IPS-18a (cell line): ENCODE data around the gene TAS1R1.

ENCODE experiments used
- H3K27ac ChIP-seq: one replicate; pipeline ENCODE4 v1.5.1; 2013; ENCODE audit warnings: low read length
- H3K27me3 ChIP-seq: one replicate; pipeline ENCODE4 v1.6.1; 2013; ENCODE audit warnings: mild to moderate bottlenecking, low read length; ENCODE audit not compliant: control insufficient read depth, insufficient read depth
- H3K36me3 ChIP-seq: one replicate; pipeline ENCODE4 v1.6.1; 2013; ENCODE audit warnings: low read depth, low read length; ENCODE audit not compliant: control insufficient read depth
- H3K4me1 ChIP-seq: one replicate; pipeline ENCODE4 v1.6.1; 2013; ENCODE audit warnings: low read depth, low read length; ENCODE audit not compliant: control insufficient read depth
- H3K4me3 ChIP-seq: one replicate; pipeline ENCODE4 v1.5.1; 2013; ENCODE audit warnings: low read length
- H3K9ac ChIP-seq: one replicate; pipeline ENCODE4 v1.6.1; 2013; ENCODE audit warnings: mild to moderate bottlenecking, low read length, moderate library complexity
- H3K9me3 ChIP-seq: one replicate; pipeline ENCODE4 v1.6.1; 2013; ENCODE audit warnings: low read depth, low read length; ENCODE audit not compliant: control insufficient read depth

TAS1R1 gene

GRCh38 chr1:6577831-6578525 lies 22.9 kb downstream of the TAS1R1 start:
- Histone ChIP-seq H3K4me1 (peaks cover 5% of the 10 kb centered on the region), H3K27me3 (no peaks in the 10 kb centered on the region)

GRCh38 chr1:6578624-6579373 lies 23.7 kb downstream of the TAS1R1 start:
- peak overlapping the region; percentile 28 for H3K9ac ChIP-seq

More at GRCh38 chr1:6577831-6578525, 22.9 kb downstream of the TAS1R1 start:
- Histone ChIP-seq H3K4me3 (no peak overlapping the region), H3K27ac (no peak overlapping the region), H3K9ac (no peak overlapping the region), H3K9me3 (no peaks in the 10 kb centered on the region), H3K36me3 (no peaks in the 10 kb centered on the region)

GRCh38 chr1:6579374-6580118 lies 24.4 kb downstream of the TAS1R1 start, which contains the start of gene ZBTB48:
ZBTB48 (plus strand) TSS chr1:6579994; CDS start chr1:6580610, 616 bp downstream.
- Histone ChIP-seq H3K27ac (no peak within 1 kb of the TSS), H3K36me3 (no peaks in the 10 kb centered on the region), H3K27me3 (no peaks in the 10 kb centered on the region), H3K9ac (peak within 1 kb of the TSS; percentile 46), H3K4me1 (peaks cover 5% of the 10 kb centered on the region), H3K9me3 (no peaks in the 10 kb centered on the region), H3K4me3 (peak within 1 kb of the TSS; percentile 75)

More at GRCh38 chr1:6578624-6579373, 23.7 kb downstream of the TAS1R1 start:
- Histone ChIP-seq H3K36me3 (no peaks in the 10 kb centered on the region), H3K4me3 (peak overlapping the region; percentile 75), H3K27me3 (no peaks in the 10 kb centered on the region), H3K4me1 (peaks cover 5% of the 10 kb centered on the region), H3K9me3 (no peaks in the 10 kb centered on the region), H3K27ac (no peak overlapping the region)

DNA sequence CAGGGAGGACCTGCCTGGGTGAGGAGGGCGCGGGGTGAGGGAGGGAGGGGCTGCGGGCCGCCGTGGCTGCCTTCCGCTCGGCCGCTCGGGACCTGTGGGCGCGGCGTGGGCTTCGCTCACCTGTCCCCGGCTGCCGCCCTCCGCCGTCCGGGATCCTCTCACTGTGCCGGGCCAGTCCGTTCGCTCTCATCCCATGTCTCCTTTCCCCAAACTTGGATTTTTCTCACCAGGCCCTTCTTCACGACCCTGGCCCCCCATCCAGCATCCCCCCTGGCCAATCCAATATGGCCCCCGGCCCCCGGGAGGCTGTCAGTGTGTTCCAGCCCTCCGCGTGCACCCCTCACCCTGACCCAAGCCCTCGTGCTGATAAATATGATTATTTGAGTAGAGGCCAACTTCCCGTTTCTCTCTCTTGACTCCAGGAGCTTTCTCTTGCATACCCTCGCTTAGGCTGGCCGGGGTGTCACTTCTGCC lies 25.0 kb downstream of the TAS1R1 start:
- H3K4me1 ChIP-seq, result peaks cover 5% of the 10 kb centered on the region
- H3K36me3 ChIP-seq, result no peaks in the 10 kb centered on the region
- no peak overlapping the region for H3K27ac ChIP-seq
- no peaks in the 10 kb centered on the region for H3K9me3 ChIP-seq
- H3K27me3 ChIP-seq, result no peaks in the 10 kb centered on the region
- peak overlapping the region; percentile 75 for H3K4me3 ChIP-seq
- peak overlapping the region; percentile 46 for H3K9ac ChIP-seq

- Histone ChIP-seq H3K27ac (no peak overlapping the region), H3K36me3 (no peaks in the 10 kb centered on the region), H3K9me3 (no peaks in the 10 kb centered on the region), H3K4me1 (peaks cover 5% of the 10 kb centered on the region), H3K4me3 (peak overlapping the region; percentile 75), H3K9ac (peak overlapping the region; percentile 46), H3K27me3 (no peaks in the 10 kb centered on the region)
Observed at GRCh38 chr1:6580593-6581409, 25.7 kb downstream of the TAS1R1 start.

DNA sequence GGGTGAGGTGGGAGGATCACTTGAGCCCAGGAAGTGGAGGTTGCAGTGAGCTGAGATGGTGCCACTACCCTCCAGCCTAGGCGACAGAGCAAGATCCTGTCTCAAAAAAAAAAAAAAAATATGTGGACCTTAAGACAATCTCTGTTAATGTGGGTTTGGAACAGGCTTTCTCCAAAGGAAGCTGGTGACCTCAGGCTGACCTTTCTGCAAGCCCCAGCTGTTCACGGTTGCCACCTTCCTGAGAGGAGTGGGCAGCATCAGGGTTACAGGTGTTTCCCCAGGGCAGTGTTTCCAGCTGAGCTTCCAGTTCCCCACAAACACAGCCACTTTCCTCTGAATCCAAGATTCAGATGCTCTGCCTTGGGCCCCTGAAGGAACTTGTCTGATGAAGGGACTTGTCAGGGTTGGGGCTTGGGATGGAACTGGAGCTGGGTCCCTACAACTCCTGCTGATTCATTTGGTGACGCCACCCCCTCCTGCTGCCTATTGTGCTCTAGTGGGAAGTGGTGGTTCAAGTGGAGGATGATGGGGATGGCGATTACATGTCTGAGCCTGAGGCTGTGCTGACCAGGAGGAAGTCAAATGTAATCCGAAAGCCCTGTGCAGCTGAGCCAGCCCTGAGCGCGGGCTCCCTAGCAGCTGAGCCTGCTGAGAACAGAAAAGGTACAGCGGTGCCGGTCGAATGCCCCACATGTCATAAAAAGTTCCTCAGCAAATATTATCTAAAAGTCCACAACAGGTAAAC lies 26.6 kb downstream of the TAS1R1 start:
- Histone ChIP-seq H3K4me3 (no peak overlapping the region), H3K9me3 (no peaks in the 10 kb centered on the region), H3K4me1 (peaks cover 5% of the 10 kb centered on the region), H3K9ac (no peak overlapping the region), H3K27ac (no peak overlapping the region), H3K27me3 (no peaks in the 10 kb centered on the region), H3K36me3 (no peaks in the 10 kb centered on the region)

DNA sequence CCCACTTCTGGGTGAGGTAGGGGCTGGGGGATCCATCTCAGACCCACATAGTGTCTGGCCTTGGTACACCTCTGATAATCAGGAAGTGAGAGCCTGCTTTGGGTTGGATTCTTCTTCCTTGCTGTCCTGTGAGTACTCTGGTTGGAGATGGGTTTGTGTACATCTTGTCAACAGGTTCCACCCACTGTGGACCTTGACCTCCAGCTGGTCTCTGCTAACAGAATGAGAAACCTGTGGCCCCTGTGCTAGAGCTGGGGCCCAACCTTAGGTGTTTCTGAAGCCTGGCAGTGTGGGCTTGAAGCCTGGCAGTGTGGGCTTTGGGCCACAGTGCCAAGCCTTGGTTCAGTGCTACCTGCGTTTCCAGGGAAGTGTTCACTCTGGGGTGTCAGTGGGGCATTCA lies 27.3 kb downstream of the TAS1R1 start:
- Histone ChIP-seq H3K9ac (no peak overlapping the region), H3K4me1 (peaks cover 5% of the 10 kb centered on the region), H3K4me3 (no peak overlapping the region)

DNA sequence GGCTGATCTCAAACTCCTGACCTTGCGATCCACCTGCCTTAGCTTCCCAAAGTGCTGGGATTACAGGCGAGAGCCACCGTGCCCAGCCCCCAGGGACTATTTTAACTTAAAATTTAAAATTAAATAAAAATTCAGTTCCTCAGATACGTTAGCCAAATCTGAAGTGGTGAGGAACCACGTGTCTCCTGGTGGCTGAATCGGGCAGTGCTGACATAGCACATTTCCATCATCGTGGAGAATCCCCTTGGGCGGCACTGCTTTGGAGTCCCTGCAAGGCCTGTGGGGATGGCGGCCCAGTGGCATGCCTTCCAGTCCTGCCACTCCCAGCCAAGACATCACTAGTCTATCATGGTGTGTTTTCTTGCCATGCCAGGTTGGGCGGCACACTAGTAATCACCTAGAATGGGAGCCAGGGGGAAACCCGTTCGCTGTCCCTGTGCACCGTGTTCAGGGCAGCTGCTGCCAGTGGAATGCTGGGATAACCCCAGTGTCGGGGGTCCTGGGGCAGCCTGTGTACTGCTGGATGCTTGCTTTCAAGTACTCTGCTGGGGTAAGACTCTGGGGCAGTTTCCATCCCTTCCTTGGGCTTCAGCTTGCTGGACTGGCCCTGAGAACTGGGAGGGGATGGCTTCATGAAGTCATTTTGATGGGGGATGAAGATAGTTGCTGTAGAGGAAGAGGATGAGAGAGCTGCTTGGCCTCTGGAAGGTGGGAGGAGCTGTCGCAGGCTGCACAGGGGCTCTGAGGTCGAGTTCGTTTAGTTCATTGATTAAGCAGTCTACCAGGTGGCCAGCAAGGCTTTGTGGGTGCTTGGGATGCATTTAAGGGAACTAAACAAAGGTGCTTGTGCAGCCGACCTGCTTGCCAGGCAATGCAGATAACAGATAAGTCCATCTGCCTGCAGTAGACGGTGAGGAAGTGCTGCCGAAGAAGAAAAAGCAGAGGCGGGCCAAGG lies 29.3 kb downstream of the TAS1R1 start:
- Histone ChIP-seq H3K4me1 (peaks cover 5% of the 10 kb centered on the region), H3K36me3 (peaks cover 13% of the 10 kb centered on the region), H3K4me3 (no peak overlapping the region), H3K27me3 (no peaks in the 10 kb centered on the region), H3K9ac (no peak overlapping the region), H3K9me3 (no peaks in the 10 kb centered on the region), H3K27ac (no peak overlapping the region)

More for the DNA sequence above, 27.3 kb downstream of the TAS1R1 start:
- Histone ChIP-seq H3K9me3 (no peaks in the 10 kb centered on the region), H3K27me3 (no peaks in the 10 kb centered on the region), H3K36me3 (no peaks in the 10 kb centered on the region), H3K27ac (no peak overlapping the region)

DNA sequence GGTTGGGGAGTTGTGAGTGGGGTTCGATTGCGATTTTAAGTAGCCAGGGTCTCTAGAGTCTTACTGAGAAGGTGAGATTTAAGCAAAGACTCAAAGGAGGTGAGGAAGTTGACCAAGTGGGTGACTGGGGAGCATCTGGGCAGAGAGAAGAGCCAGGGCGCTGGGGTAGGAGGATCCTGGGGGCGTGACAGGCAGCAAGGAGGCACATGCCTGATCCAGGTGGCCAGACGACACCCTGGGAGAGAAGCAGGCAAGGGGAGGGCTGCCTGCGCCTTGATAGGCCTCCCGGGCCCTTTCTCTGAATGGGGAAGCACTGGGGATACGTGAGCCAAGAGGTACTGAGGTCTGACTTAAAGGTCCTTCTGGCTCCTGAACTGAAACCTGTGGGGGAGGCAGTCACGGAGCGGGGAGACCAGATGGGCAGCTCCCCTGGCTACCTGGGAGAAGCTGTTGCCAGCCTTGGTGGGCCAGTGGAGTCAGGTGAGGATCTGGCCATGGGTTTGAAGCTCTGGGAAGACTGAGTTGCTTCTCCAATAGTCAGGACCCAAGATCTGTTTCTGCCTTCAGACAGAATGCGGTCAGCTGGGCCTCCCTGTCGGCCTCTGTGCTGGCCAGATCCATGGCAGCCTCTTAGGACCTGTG lies 30.1 kb downstream of the TAS1R1 start:
- Histone ChIP-seq H3K36me3 (peaks cover 18% of the 10 kb centered on the region), H3K4me3 (no peak overlapping the region), H3K27ac (no peak overlapping the region), H3K9ac (no peak overlapping the region), H3K9me3 (no peaks in the 10 kb centered on the region), H3K4me1 (peaks cover 5% of the 10 kb centered on the region), H3K27me3 (no peaks in the 10 kb centered on the region)
